Measurements from ENCODE around the gene RUFY2.
"Not testable (repeated sequence)": the region's sequence is repeated elsewhere in the genome, so short reads cannot be mapped to it uniquely, and the experiment has no call there.

Gene RUFY2

GRCh38 chr10:68324396-68324795 lies 82.7 kb downstream of the RUFY2 start:
- DNase-seq, result not testable (repeated sequence)

DNA sequence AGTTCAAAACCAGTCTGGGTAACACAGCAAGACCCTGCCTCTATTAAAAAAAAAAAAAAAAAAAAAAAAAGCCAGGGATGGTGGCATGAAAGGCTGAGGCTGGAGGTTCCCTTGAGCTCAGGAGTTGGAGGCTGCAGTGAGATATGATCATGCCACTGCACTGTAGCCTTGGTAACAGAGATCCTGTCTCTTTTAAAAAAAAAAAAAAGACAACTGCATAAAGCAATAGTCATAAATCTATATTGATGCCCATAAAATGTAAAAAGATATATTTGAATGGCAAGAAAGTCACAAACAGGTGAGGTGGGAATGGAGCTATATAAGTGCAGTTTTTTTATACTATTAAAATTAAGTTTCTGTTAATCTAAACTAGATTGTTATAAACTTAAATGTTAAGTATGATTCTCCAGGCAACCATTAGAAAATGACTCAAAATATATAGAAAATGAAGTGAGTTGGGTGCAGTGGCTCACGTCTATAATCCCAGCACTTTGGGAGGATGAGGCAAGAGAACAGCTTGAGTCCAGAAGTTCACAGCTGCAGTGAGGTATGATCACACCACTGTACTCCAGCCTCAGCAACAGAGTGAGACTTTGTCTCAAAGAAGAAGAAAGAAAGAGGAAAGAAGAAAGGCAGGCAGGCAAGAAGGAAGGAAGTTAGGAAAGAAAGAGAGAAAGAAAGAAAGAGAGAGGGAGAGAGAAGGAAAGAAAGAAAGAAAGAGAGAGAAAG lies 88.6 kb downstream of the RUFY2 start:
- no peak for DNase-seq

- no peak for DNase-seq
Observed at GRCh38 chr10:68315582-68315981, 91.5 kb downstream of the RUFY2 start.

DNA sequence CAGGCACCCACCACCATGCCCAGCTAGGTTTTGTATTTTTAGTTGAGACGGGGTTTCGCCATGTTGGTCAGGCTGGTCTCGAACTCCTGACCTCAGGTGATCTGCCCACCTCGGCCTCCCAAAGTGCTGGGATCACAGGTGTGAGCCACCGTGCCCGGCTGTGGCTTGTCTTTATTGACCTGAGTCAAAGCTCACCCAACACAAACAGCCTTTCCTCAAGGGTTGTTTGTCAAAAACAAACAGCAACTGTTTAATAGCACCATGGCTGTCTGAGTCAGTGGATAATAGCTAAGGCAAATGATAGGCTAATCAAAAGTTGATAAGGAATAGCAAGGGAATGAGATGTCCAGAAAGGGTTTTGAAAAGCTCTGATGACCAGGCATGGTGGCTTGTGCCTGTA lies 92.1 kb downstream of the RUFY2 start:
- DNase-seq, result not testable (repeated sequence)

DNA sequence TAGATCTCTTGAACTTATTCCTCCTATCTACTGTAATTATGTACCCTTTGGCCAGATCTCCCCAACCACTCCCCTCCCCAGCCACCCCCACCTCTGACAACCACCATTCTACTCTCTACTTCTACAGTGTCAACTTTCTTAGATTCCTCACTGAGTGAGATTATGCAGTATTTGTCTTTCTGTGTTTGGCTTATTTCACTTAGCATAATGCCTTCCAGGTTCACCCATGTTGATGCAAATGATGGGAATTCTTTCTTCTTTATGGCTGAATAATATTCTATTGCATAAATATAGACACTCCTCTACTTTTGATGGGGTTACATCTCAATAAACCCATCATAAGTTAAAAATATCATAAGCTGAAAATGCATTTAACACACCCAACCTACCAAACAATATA lies 96.5 kb downstream of the RUFY2 start:
- no peak for DNase-seq

- no peak for DNase-seq
Observed at GRCh38 chr10:68305854-68306253, 101.2 kb downstream of the RUFY2 start.

DNA sequence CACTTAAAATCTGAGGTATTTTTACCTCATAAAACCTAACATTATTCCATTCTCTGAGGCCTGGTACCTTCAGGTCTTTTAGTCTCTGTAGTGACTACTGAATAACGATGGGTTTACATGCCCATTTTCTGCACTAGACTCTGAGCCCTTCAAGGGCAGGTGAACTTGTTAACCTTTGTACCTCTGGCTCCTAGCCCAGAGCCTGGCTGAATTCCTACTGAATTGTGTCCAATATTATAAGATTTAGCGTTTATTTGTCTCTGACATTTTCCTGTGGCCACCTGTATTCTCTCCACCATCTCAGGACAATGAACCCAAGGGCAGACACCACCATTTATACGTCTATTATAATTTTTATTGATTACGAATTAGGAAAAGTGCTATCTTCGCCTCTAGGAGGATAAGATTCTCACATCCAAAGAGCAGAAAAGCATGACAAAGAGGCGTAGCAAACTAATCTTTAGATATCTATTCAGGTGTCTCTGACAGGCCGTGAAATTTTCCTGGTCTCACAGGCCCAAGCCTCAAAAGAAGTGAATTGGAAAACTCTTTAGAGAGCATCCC lies 103.1 kb downstream of the RUFY2 start:
- no peak for DNase-seq

DNA sequence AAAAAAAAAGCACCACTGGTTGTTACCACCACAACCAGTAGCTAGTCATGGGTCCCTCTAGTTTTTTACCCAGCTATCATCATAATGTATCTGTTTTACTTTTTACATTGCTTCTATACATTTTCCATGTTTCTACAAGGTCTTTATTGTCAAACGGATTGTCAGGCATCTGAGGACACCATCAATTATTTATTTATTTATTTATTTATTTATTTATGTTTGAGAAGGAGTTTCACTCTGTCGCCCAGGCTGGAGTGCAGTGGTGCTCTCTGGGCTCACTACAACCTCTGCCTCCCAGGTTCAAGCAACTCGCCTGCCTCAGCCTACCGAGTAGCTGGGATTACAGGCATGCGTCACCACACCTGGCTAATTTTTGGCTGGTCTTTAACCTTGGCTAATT lies 104.2 kb downstream of the RUFY2 start:
- no peak for DNase-seq

- DNase-seq, result no peak
Observed at GRCh38 chr10:68302503-68302823, 104.6 kb downstream of the RUFY2 start.

- peak; percentile 36 to 48 for DNase-seq
Observed at GRCh38 chr10:68301790-68302502, 105.1 kb downstream of the RUFY2 start.

DNA sequence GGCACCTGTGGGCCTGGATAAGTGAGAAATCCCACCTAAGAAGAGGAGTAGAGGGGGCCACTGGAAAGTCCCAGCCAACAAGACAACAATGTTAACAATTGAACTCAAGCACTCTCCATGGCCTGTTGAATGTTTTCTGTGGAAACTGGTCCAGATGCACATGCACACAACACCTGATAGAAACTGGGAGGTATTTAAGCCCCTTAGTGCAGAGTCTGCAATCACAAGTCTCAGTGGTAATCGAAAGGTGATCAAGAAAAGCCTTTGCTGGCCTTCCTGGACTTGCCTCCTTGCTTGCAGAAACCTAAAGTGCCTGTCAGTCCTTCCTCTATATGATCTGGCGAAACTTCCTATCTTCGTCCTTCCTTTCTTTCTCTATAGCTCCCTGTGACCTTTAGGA lies 105.8 kb downstream of the RUFY2 start:
- no peak for DNase-seq

GRCh38 chr10:68296843-68297663 lies 110.0 kb downstream of the RUFY2 start:
- DNase-seq, result no peak
